HFFc6 (cell line): Measurements from ENCODE around the gene MTA3. TPM values are rescaled to one million over a fixed set of nuclear protein-coding genes. Genes with fewer than 3 reads are reported as not detected.
"Not testable (repeated sequence)": the region's sequence is repeated elsewhere in the genome, so short reads cannot be mapped to it uniquely, and the experiment has no call there.

Experiments used
- DNase-seq: peaks from one replicate; pipeline ENCODE4 v3.0.0-alpha.2; 2018
- H3K27ac Mint-ChIP-seq: 2 replicates; pipeline ENCODE4 v1.8.0; 2020; ENCODE audit warnings: mild to moderate bottlenecking, mixed read lengths
- H3K27me3 Mint-ChIP-seq: 2 replicates; pipeline ENCODE4 v1.8.0; 2021; ENCODE audit warnings: mild to moderate bottlenecking, moderate library complexity, mixed read lengths; ENCODE audit not compliant: insufficient read depth
- H3K36me3 Mint-ChIP-seq: 2 replicates; pipeline ENCODE4 v1.8.0; 2021; ENCODE audit warnings: low read depth, mixed read lengths
- H3K4me1 Mint-ChIP-seq: 2 replicates; pipeline ENCODE4 v1.8.0; 2020; ENCODE audit warnings: low read depth, mixed read lengths
- H3K4me3 Mint-ChIP-seq: 2 replicates; pipeline ENCODE4 v1.8.0; 2020; ENCODE audit warnings: mild to moderate bottlenecking, moderate library complexity, mixed read lengths
- H3K9me3 Mint-ChIP-seq: 2 replicates; pipeline ENCODE4 v1.8.0; 2020; ENCODE audit warnings: mild to moderate bottlenecking, mixed read lengths
- CTCF ChIP-seq: fragments of 200-600 bp; sonication (generic); IDR thresholded peaks from 2 replicates; pipeline ENCODE4 v1.5.0; 2021; ENCODE audit warnings: antibody characterized with exemption, mild to moderate bottlenecking
- total RNA-seq, 6 experiments: library from RNA; stranded (reverse); fragmentation: NEBNext Ultra II Directional; extraction: Animal tissue kit (Norgen Biotek cat#: 25700); gene quantifications; 2 replicates in 1 of 6; 3 replicates in 5 of 6; pipeline ENCODE4 v1.2.3, GENCODE V29; 2021

The MTA3 gene
- total RNA-seq, 6 experiments from 2014 or later = 26.2 to 33.4 (median 30.7) TPM

GRCh38 chr2:42624047-42624446 is 55.6 kb downstream of the MTA3 start:
- H3K27ac Mint-ChIP-seq = no peak overlapping the region
- H3K4me3 Mint-ChIP-seq = no peak overlapping the region
- H3K27me3 Mint-ChIP-seq = no peaks in the 10 kb centered on the region
- H3K4me1 Mint-ChIP-seq = peaks cover 8% of the 10 kb centered on the region
- DNase-seq = no peak
- no peak for TF ChIP-seq CTCF
- no peaks in the 10 kb centered on the region for H3K36me3 Mint-ChIP-seq
- no peaks in the 10 kb centered on the region for H3K9me3 Mint-ChIP-seq

- H3K27me3 Mint-ChIP-seq, DNase-seq, H3K9me3 Mint-ChIP-seq, H3K4me1 Mint-ChIP-seq, H3K36me3 Mint-ChIP-seq, H3K4me3 Mint-ChIP-seq, H3K27ac Mint-ChIP-seq: not testable (repeated sequence)
Observed at GRCh38 chr2:42628024-42628423, 59.6 kb downstream of the MTA3 start.

GRCh38 chr2:42636934-42637333 is 68.5 kb downstream of the MTA3 start:
- H3K4me3 Mint-ChIP-seq = no peak overlapping the region
- H3K9me3 Mint-ChIP-seq = no peaks in the 10 kb centered on the region
- no peak overlapping the region for H3K27ac Mint-ChIP-seq
- H3K4me1 Mint-ChIP-seq = no peaks in the 10 kb centered on the region
- DNase-seq = no peak
- H3K27me3 Mint-ChIP-seq = peaks cover 1% of the 10 kb centered on the region; the same call in 1 of the 2 replicates
- no peaks in the 10 kb centered on the region for H3K36me3 Mint-ChIP-seq
- TF ChIP-seq CTCF = no peak

DNA sequence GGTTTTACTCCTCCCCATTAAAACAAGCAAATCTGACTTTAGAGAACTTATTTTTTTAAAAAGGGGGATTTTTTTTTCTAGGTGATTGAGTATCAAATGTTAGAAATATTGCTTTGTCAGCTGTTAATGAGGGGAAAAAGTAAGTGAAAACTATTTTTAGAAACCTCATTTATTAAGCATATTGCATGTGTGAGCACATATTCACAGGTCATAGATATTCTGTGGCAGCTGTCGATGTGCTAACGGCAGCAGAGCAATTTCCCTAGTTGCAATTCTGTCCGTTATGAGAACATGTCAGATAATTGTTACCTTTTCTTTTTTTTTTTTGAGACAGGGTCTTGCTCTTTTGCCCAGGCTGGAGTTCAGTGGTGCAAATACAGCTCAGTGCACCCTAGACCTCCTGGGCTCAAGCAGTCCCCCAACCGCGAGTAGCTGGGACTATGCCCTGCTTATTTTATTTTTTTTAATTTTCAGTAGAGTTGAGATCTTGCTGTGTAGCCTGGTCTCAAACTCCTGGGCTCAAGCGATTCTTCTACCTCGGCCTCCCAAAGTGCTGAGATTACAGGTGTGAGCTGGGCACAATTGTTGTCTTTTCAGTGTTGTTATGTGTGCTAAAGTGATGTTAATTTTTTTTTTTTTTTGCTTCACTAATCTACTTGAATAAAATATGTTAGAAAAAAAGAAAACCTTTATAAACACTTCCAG is 69.8 kb downstream of the MTA3 start:
- no peak overlapping the region for H3K4me3 Mint-ChIP-seq
- no peak for TF ChIP-seq CTCF
- H3K27me3 Mint-ChIP-seq = peaks cover 1% of the 10 kb centered on the region; the same call in 1 of the 2 replicates
- no peak for DNase-seq
- H3K4me1 Mint-ChIP-seq = peaks cover 8% of the 10 kb centered on the region; the same call in 1 of the 2 replicates
- H3K9me3 Mint-ChIP-seq = no peaks in the 10 kb centered on the region
- no peaks in the 10 kb centered on the region for H3K36me3 Mint-ChIP-seq
- H3K27ac Mint-ChIP-seq = no peak overlapping the region

GRCh38 chr2:42639340-42640077 is 71.1 kb downstream of the MTA3 start:
- Mint-ChIP-seq H3K27me3 (peaks cover 1% of the 10 kb centered on the region; the same call in 1 of the 2 replicates), H3K27ac (no peak overlapping the region), H3K4me1 (peaks cover 8% of the 10 kb centered on the region; the same call in 1 of the 2 replicates), H3K4me3 (no peak overlapping the region), H3K36me3 (peaks cover under 1% of the 10 kb centered on the region; the same call in 1 of the 2 replicates), H3K9me3 (no peaks in the 10 kb centered on the region)
- no peak for DNase-seq
- TF ChIP-seq CTCF = no peak

DNA sequence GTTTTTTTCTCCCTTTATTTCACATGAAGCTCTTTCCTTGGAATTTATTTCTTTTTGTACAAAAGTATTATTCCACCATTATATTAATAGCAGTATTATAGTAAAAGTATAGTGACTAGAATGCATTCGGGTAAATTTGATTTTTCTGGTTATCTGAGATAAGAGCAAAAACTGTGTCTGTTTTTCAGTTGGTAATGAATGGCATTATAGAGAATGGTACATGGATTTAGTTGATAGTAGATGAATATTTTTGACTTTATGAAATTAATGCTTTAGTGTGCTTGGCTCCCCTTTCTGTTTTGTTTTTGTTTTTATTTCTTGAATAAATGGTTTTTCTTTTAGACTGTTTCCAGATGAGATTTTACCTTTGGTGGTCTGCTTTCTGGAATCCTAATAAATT is 71.8 kb downstream of the MTA3 start:
- Mint-ChIP-seq H3K36me3 (peaks cover 5% of the 10 kb centered on the region), H3K9me3 (no peaks in the 10 kb centered on the region), H3K27ac (no peak overlapping the region), H3K27me3 (peaks cover 1% of the 10 kb centered on the region; the same call in 1 of the 2 replicates), H3K4me1 (peaks cover 14% of the 10 kb centered on the region), H3K4me3 (no peak overlapping the region)
- DNase-seq = no peak
- no peak for TF ChIP-seq CTCF

DNA sequence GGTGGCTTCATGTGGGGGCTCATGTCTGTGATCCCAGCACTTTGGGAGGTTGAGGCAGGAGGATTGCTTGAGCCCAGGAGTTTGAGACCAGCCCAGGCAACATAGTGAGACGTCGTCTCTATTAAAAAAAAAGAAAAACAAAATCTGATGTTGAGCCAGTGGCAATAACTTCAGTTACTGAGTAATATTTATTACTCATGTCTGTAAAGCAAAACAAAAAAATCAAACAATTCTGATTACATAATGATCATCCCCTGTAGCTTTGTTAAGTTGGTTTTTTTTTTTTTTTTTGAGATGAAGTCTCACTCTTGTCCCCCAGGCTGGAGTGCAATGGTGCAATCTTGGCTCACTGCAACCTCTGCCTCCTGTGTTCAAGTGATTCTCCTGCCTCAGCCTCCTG is 73.9 kb downstream of the MTA3 start:
- Mint-ChIP-seq H3K36me3 (peaks cover 19% of the 10 kb centered on the region), H3K4me1 (peaks cover 24% of the 10 kb centered on the region)
- DNase-seq, H3K27me3 Mint-ChIP-seq, H3K4me3 Mint-ChIP-seq, H3K9me3 Mint-ChIP-seq, H3K27ac Mint-ChIP-seq: not testable (repeated sequence)
